Muscle of leg (tissue), 16 donors: ENCODE results near the gene ENDOU. TPM values are rescaled to one million over a fixed set of nuclear protein-coding genes. Genes with fewer than 3 reads are reported as not detected.
A peak's percentile ranks its signal among the peaks of the same experiment; 100 is the strongest.

Experiments
- DNase-seq: peaks from one replicate; pipeline ENCODE4 v3.0.0; 2013
- H3K27ac ChIP-seq: one replicate; pipeline ENCODE4 v1.5.1; 2013; ENCODE audit warnings: mild to moderate bottlenecking, low read length, control low read depth
- H3K27me3 ChIP-seq: one replicate; pipeline ENCODE4 v1.6.1; 2013; ENCODE audit warnings: low read length; ENCODE audit not compliant: control insufficient read depth, insufficient read depth
- H3K36me3 ChIP-seq: one replicate; pipeline ENCODE4 v1.6.1; 2013; ENCODE audit warnings: low read length; ENCODE audit not compliant: control insufficient read depth, insufficient read depth
- H3K4me1 ChIP-seq: one replicate; pipeline ENCODE4 v1.6.1; 2013; ENCODE audit warnings: low read length; ENCODE audit not compliant: control insufficient read depth, insufficient read depth
- H3K4me3 ChIP-seq: one replicate; pipeline ENCODE4 v1.5.1; 2013; ENCODE audit warnings: low read length, control low read depth
- H3K9me3 ChIP-seq: replicated peaks from 2 replicates; pipeline ENCODE4 v1.6.1; 2013; ENCODE audit warnings: low read depth, low read length; ENCODE audit not compliant: control insufficient read depth
- WGBS: methylation state at CpG from one replicate; pipeline ENCODE4 v1.1.5; 2013; ENCODE audit warnings: missing lambda C conversion rate; ENCODE audit not compliant: insufficient coverage; 5-methylcytosine and 5-hydroxymethylcytosine counted together
- long read RNA-seq, 11 donors: transcript quantifications; one replicate each; lab custom pipeline, GENCODE V29; 2026
- polyA plus RNA-seq, 8 donors: library from polyadenylated mRNA; unstranded; fragments of 120-200 nt; gene quantifications; one replicate each; pipeline versions ENCODE4 v1.2.1 to v1.2.3, GENCODE V29; 2013; ENCODE audit warnings: inconsistent platforms in 1 of 8, low replicate concordance in 1 of 8; ENCODE audit not compliant: insufficient read length in 8 of 8, insufficient read depth in 1 of 8
- total RNA-seq: library from RNA; stranded (reverse); fragments of 120-200 nt; gene quantifications from one replicate; pipeline ENCODE4 v1.2.4, GENCODE V29; 2013

ENDOU gene, protein sequence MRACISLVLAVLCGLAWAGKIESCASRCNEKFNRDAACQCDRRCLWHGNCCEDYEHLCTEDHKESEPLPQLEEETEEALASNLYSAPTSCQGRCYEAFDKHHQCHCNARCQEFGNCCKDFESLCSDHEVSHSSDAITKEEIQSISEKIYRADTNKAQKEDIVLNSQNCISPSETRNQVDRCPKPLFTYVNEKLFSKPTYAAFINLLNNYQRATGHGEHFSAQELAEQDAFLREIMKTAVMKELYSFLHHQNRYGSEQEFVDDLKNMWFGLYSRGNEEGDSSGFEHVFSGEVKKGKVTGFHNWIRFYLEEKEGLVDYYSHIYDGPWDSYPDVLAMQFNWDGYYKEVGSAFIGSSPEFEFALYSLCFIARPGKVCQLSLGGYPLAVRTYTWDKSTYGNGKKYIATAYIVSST
- total RNA-seq (0.31 TPM), polyA plus RNA-seq (under 1 TPM; 0.16 to 0.41 (median 0.25) TPM)
- long read RNA-seq, donor 1: 0 reads
- long read RNA-seq, donor 2: 0 reads
- long read RNA-seq, donor 3, partial matches to known transcripts: 0 of 1 reads
- long read RNA-seq, donor 3, other reads (novel, unspliced or antisense): 0 of 1 reads
- long read RNA-seq, donor 4: 0 reads
- long read RNA-seq, donor 5: 0 reads
- long read RNA-seq, donor 6: 0 reads
- long read RNA-seq, donor 7: 0 reads
- long read RNA-seq, donor 8: 0 reads
- long read RNA-seq, donor 9: 0 reads
- long read RNA-seq, donor 10: 0 reads
- long read RNA-seq, donor 11: 0 reads

DNA sequence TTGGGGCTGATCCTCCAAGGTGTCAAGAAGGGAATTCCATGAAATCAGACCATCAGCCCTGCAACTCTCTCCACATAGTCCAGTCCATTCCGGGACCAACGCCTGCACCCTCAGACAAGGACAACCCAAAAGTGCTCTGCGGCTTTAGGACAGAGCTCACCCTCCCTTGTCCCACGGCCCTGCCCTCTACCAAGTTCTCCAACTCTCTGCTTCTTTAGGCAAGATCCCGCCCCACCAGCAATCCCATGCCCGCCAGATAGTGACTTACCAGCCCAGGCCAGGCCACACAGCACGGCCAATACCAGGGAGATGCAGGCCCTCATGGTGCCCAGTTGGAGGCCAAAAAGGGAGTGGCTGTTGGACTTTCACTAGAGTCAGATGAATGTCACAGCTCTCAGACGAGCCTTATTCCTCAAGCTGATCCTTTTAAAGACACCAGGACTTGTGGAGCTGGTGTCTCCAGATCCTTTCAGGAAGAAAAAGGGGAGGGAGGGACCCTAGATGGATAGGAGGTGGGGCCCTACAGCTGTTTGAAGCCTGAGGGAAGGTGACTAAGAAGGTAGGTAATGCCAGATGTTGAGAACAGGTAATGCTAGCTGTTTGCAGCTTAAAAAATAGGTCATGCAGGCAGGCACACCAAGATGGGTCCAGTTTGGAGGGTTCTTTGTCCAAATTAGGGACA, at the start of gene ENDOU:
ENDOU (minus strand) TSS at position 400 of the 682 bp plus-strand sequence; CDS start at position 323, 77 bp downstream.
- DNase-seq: no peak
- Histone ChIP-seq H3K4me1 (peaks cover 26% of the 10 kb centered on the region), H3K9me3 (no peaks in the 10 kb centered on the region), H3K36me3 (peaks cover 3% of the 10 kb centered on the region), H3K27ac (no peak within 1 kb of the TSS), H3K27me3 (no peaks in the 10 kb centered on the region), H3K4me3 (no peak within 1 kb of the TSS)
- 91% methylated on average over 6 of the region's 8 CpGs for WGBS

DNA sequence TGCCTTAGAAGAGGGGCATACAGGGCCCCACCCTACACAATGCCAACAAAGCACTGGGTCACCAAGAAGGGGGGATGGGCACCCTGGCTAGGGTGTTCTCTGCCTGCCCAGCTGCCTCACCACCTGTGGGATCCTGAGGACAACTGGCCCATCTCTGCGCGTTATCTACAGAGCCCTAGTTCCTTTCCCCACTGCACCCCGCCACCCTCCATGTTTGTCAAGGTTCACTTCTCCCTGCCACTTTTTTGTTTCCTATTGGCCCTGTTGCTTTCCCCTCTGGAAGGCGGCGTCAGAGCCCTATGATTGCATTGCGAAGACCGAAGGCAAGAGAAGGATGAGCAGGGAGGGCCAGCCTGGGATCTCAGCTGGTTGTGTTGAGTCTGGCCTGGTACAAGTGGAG, 49.4 kb upstream of the ENDOU start:
- Histone ChIP-seq H3K9me3 (no peaks in the 10 kb centered on the region), H3K27ac (no peak overlapping the region), H3K4me3 (no peak overlapping the region), H3K27me3 (peaks cover 5% of the 10 kb centered on the region), H3K36me3 (no peaks in the 10 kb centered on the region), H3K4me1 (peaks cover 46% of the 10 kb centered on the region)
- 100% methylated on average over 3 of the region's 7 CpGs for WGBS
- no peak for DNase-seq

DNA sequence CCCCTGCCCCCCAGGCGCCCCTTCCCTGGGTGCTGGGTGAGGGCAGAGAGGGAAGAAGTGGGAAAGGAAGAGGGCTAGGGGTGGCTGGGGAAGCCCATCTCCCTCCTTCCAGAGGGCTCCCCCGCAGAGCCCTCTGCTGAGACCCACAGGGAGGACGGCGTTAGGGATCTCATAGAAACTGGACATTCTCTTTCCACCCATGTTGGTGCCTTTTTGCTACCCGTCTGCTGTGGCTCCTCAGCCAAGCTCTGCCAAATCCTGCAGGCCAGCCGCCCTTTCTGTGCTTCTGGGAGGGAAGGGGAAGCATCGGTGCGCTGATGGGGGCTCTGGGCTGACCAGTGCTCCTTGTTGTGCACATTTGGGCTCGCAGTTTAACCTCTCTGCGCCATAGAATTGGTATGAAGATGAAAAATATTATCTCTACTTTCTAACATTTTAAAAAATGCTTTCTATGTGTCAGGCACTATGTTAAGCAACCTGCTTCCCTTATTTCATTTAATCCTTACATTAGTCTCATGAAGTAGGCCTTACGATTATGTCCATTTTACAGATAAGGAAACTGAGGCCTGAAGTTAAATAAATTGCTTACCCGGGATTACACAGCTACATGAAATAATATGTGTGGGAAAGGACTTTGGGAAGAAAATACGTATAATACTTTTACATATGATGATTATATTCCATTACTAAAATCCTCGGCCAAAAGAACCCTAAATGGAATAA, 48.7 kb upstream of the ENDOU start:
- DNase-seq: no peak
- Histone ChIP-seq H3K36me3 (no peaks in the 10 kb centered on the region), H3K9me3 (no peaks in the 10 kb centered on the region), H3K27me3 (peaks cover 5% of the 10 kb centered on the region), H3K4me3 (peak overlapping the region; percentile 47), H3K4me1 (peaks cover 44% of the 10 kb centered on the region), H3K27ac (no peak overlapping the region)
- WGBS: no CpG with 5 or more reads among the region's 14 CpGs

DNA sequence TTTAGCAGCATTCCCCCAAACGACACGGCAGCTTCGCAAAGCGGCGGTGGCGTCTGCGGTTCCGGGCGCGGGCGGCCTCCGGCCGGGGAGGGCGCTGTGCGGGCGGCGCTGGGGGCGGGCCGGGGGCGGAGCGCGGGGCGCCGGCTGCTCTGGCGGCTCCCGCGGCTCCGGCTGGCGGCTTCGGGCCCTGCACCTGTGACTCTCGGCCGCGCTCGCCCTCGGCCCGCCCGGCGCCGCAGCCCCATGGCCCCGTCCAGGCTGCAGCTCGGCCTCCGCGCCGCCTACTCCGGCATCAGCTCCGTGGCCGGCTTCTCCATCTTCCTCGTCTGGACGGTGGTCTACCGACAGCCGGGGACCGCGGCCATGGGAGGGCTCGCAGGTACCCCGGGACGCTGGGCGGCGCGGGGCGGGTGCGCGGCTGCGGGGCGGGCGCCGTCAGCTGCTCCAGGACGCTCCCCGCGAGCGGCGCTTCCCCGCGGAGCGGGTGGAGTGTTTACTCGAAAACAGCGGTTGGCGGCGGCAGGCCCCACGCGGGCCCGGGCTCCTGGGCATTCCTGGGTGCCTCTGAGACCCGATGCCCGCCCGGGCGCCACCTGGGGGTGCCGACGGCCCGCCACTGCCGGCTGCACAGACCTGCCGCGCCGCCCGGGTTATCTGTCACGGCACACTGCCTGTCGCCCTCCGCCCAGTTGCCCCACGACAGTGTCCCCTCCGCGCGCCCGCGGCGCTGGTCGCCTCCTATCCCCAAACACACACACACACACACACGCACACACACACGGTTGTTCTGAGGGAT, 48.0 kb upstream of the ENDOU start, which contains the start of gene SLC48A1:
SLC48A1 (plus strand) TSS at position 177 of the 796 bp plus-strand sequence; CDS start at position 244, 67 bp downstream.
- H3K27me3 ChIP-seq: peaks cover 5% of the 10 kb centered on the region
- peak; percentile 83 for DNase-seq
- peak within 1 kb of the TSS; percentile 59 for H3K4me3 ChIP-seq
- no peaks in the 10 kb centered on the region for H3K9me3 ChIP-seq
- peaks cover 39% of the 10 kb centered on the region for H3K4me1 ChIP-seq
- H3K36me3 ChIP-seq: no peaks in the 10 kb centered on the region
- WGBS: under 1% methylated on average over 82 of the region's 106 CpGs
- H3K27ac ChIP-seq: peak within 1 kb of the TSS; percentile 42

- peak overlapping the region; percentile 59 for H3K4me3 ChIP-seq
- peak overlapping the region; percentile 42 for H3K27ac ChIP-seq
- no peak for DNase-seq
- H3K27me3 ChIP-seq: peaks cover 5% of the 10 kb centered on the region
- no peaks in the 10 kb centered on the region for H3K36me3 ChIP-seq
- WGBS: 0% methylated on average over 9 of the region's 17 CpGs
- H3K4me1 ChIP-seq: peaks cover 34% of the 10 kb centered on the region
- H3K9me3 ChIP-seq: no peaks in the 10 kb centered on the region
Observed at GRCh38 chr12:47772738-47773061, 47.4 kb upstream of the ENDOU start.

DNA sequence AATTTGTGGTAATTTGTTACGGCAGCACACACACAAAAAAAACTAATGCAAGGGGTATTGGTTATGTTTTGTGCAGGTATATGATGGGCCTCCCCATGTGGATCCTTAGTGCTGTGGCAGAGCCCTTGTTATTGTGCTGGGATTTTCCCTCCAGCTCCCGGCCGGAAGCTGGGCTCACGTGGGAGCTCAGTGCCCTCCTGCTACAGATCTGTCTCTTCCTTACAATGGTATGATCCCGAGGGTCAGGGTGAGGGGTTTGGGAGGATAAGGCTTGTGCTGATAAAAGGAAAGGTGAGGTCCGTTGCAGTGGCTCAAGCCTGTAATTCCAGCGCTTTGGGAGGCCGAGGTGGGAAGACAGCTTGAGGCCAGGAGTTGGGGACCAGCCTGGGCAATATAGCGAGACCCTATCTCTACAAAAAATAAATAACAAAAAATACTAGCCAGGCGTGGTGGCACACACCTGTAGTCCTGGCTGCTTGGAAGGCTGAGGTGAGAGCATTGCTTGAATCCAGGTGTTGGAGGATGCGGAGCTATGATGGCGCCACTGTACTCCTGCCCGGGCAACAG, 46.9 kb upstream of the ENDOU start:
- Histone ChIP-seq H3K4me3 (peak overlapping the region; percentile 59), H3K36me3 (no peaks in the 10 kb centered on the region), H3K9me3 (no peaks in the 10 kb centered on the region), H3K27me3 (peaks cover 5% of the 10 kb centered on the region), H3K27ac (no peak overlapping the region), H3K4me1 (peaks cover 29% of the 10 kb centered on the region)
- 63% methylated on average over 5 of the region's 13 CpGs for WGBS
- no peak for DNase-seq

DNA sequence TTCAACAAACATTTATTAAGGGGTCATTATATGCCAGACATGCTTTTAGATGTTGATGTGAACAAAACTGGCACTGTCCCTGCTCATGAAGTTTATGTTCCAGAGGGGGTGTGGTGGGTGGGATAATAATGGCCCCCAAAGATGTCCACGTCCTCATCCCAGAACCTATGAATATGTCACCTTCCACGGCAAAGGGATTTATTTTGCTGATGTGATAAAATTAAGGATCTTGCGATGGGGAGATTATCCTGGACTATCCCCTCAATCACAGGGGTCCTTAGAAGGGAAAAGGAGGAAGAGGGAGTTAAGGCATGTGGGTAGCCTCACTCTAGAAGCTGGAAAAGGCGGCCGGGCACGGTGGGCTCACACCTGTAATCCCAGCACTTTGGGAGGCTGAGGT, 46.0 kb upstream of the ENDOU start:
- H3K27ac ChIP-seq: no peak overlapping the region
- no peak for DNase-seq
- H3K4me1 ChIP-seq: peaks cover 24% of the 10 kb centered on the region
- H3K27me3 ChIP-seq: peaks cover 5% of the 10 kb centered on the region
- H3K4me3 ChIP-seq: no peak overlapping the region
- H3K36me3 ChIP-seq: no peaks in the 10 kb centered on the region
- 87% methylated on average over 3 of the region's 6 CpGs for WGBS
- no peaks in the 10 kb centered on the region for H3K9me3 ChIP-seq

- WGBS: 70% methylated on average over 3 of the region's 3 CpGs
- Histone ChIP-seq H3K4me1 (peaks cover 20% of the 10 kb centered on the region), H3K9me3 (no peaks in the 10 kb centered on the region)
Observed at GRCh38 chr12:47770086-47770726, 44.9 kb upstream of the ENDOU start.

More at GRCh38 chr12:47770086-47770726, 44.9 kb upstream of the ENDOU start:
- H3K27me3 ChIP-seq: peaks cover 5% of the 10 kb centered on the region
- no peaks in the 10 kb centered on the region for H3K36me3 ChIP-seq
- no peak overlapping the region for H3K27ac ChIP-seq
- H3K4me3 ChIP-seq: no peak overlapping the region
- no peak for DNase-seq
